ENCODE measurements around the gene GNRH2. TPM values are rescaled to one million over a fixed set of nuclear protein-coding genes. Genes with fewer than 3 reads are reported as not detected.

GNRH2 gene
- total RNA-seq, 1 experiment from 2014 or later = 1.1 TPM

GRCh38 chr20:3039426-3039825 is 4.0 kb upstream of the GNRH2 start:
- H3K4me1 Mint-ChIP-seq = peaks cover 12 to 14% of the 10 kb centered on the region in 2 experiments
- no CpG with 5 or more reads among the region's 4 CpGs for WGBS (ENCODE audit: extremely low coverage, insufficient read length, low lambda C conversion rate)
- Histone ChIP-seq H3K79me1 (ENCODE audit: insufficient read depth, low read depth, low read length, poor library complexity, severe bottlenecking) (no peaks in the 10 kb centered on the region), H2BK120ac (ENCODE audit: low read depth, low read length, poor library complexity, severe bottlenecking) (no peak overlapping the region), H4K91ac (ENCODE audit: insufficient read length, low read depth, low read length) (no peak overlapping the region), H3K18ac (ENCODE audit: insufficient read length, low read depth, low read length) (no peak overlapping the region), H3K79me2 (ENCODE audit: insufficient read depth, low read length) (no peaks in the 10 kb centered on the region), H2BK15ac (ENCODE audit: low read depth, low read length) (no peak overlapping the region), H3K4me2 (ENCODE audit: insufficient read depth, insufficient read length, low read length) (no peak overlapping the region), H3K27me3 (ENCODE audit: insufficient read depth, low read length) (no peaks in the 10 kb centered on the region), H3K4ac (ENCODE audit: low read depth, low read length) (no peak overlapping the region), H3K9ac (ENCODE audit: extremely low read depth, insufficient read length, low read length) (no peak overlapping the region), H4K8ac (replicated peaks; ENCODE audit: insufficient read length, low read depth, low read length) (no peak overlapping the region), H2BK12ac (ENCODE audit: insufficient read length, low read depth, low read length) (no peak overlapping the region), H3K14ac (ENCODE audit: insufficient read depth, low read length) (no peak overlapping the region), H3K4me1 (ENCODE audit: insufficient read depth, low read length) (peaks cover 8% of the 10 kb centered on the region; the same call in 1 of the 2 replicates), H3K56ac (ENCODE audit: insufficient read length, low read depth, low read length) (no peak overlapping the region), H2BK5ac (ENCODE audit: insufficient read length, low read length) (no peak overlapping the region), H3K27ac (ENCODE audit: insufficient read length, low read depth, low read length) (no peak overlapping the region), H3K9me3 (ENCODE audit: control insufficient read depth, low read depth, low read length) (no peaks in the 10 kb centered on the region), H2AFZ (ENCODE audit: low read length) (no peak overlapping the region), H3T11ph (ENCODE audit: low read length) (no peak overlapping the region), H3K23ac (ENCODE audit: insufficient read length, low read depth, low read length) (no peak overlapping the region), H2AK5ac (ENCODE audit: insufficient read length, low read length) (no peak overlapping the region), H2BK20ac (ENCODE audit: low read depth, low read length, poor library complexity, severe bottlenecking) (no peak overlapping the region), H4K5ac (ENCODE audit: insufficient read length, low read depth, low read length) (no peak overlapping the region), H3K23me2 (ENCODE audit: insufficient read length, low read depth, low read length, poor library complexity, severe bottlenecking) (no peaks in the 10 kb centered on the region), H4K20me1 (ENCODE audit: control insufficient read depth, insufficient read depth, insufficient read length) (no peaks in the 10 kb centered on the region)
- H3K4me3 Mint-ChIP-seq = no peak overlapping the region
- TF ChIP-seq CTCF (conservative IDR thresholded peaks at IDR 0.05) = no peak
- peak overlapping the region in 1 of 3 experiments; percentile 37; a peak in 2 of 7 replicates for H3K27ac Mint-ChIP-seq
- no peaks in the 10 kb centered on the region for H3K9me3 Mint-ChIP-seq
- H3K27me3 Mint-ChIP-seq (ENCODE audit: low read depth) = no peaks in the 10 kb centered on the region; the same call in 1 of the 2 replicates
- DNase-seq = no peak
- peaks cover 18 to 61% (median 54%) of the 10 kb centered on the region in 3 experiments for H3K36me3 Mint-ChIP-seq (ENCODE audit: insufficient read depth in 1 of 3, low read depth in 3 of 3)

Data from H9 (cell line).